NCI-H82 treated with DMSO at 0.1 percent for 48 hours (cell line): Measurements from ENCODE around the gene DGKD.

ENCODE experiments used
- DNase-seq: peaks from one replicate; lab custom pipeline; 2025; ENCODE audit not compliant: unreplicated experiment; lab: John Stamatoyannopoulos, UW

DGKD gene

DNA sequence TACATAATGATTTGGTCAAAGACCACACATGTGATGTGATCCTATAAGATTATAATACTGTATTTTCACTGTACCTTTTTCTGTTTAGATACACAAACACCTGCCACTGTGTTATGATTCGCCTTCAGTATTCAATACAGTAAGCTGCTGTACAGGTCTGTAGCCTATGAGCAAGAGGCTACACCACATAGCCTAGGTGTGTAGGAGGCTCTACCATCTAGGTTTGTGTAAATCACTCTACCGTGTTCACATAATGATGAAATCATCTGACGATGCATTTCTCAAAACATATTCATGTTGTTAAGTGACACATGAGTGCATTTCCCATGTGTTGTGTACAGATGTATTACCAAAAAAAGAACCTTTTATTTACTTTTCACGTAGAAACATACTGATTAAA, 137.8 kb downstream of the DGKD start:
- no peak for DNase-seq

DNA sequence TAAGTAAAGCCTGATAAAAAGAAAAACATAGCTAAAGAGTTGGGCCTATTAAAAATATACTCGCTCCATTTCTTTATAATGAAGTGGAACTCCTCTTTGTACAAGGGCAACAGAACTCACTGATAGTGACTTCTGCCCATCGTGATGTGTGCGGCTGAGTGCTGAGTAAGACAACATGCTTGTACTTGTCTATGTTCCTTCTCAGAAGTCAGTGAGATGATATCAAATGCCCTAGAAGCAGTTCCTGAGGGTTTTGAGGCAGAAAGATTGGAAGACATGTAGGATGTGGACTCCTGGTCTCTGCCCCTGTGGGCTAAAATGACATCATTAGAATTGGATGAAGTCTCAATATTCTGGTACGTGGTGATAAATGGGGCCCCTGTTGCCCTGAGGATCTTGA, 138.5 kb downstream of the DGKD start:
- DNase-seq = no peak

DNA sequence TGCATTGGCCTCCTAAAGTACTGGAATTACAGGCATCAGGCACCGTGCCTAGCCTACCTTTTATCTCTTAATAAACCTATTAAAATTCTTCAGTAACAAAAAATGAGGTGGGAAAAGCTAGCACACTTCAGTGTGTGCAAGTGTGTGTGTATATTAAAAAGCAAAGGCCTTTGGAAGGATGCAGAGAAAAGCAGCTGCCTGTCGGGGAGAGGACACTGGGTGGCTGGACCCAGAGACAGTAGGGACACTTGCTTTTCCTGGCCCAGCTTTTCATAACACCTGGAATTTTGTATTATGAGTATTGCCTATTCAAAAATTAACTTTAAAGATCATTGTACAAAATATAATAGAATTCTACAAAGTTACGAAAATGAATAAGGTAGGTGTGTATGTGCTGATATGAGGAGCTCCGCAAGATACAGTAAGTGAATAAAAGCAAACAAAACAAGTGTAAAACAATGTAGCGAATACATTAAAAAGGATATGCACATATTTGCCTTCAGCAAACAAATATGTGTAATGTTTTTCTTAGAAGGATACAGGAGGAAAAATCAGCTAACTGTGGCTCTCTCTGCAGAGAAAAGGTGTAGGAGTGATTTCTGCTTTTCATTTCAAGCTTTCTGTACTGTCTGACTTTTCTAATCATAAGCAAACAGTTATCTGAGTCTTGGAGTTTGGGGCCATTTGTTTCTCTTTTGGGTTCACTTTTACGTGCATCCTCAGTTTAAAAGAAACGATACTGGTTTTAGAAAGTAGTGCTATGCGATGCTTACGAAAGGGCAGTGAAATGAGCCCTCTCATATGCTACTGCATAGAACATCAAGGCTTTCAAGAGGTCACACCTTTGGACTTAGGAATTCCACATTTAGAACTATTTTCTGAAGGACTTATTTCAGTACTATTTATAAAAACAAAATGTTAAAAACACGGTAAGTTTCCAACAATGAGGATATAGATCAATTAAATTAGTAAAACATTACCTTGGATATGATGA, 141.5 kb downstream of the DGKD start:
- no peak for DNase-seq

DNA sequence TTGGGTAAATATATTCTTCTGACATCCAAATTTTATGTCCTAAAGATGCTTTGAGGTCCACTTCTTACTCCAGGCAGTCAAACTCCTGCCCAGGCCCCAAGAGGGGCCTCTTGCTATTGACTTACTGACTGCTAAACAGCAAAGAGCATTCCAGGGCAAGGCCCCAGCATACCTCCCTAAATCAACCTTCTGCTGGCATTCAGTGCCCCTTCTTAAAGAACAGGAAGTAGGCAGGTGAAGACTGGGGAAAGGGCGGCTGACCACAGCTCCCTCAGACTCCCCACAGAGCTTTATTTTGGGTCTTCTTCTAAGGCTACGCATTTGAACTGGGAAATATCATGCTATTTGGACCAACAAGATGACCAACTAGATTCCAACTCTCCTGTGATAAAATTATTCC, 143.4 kb downstream of the DGKD start:
- DNase-seq = no peak

DNA sequence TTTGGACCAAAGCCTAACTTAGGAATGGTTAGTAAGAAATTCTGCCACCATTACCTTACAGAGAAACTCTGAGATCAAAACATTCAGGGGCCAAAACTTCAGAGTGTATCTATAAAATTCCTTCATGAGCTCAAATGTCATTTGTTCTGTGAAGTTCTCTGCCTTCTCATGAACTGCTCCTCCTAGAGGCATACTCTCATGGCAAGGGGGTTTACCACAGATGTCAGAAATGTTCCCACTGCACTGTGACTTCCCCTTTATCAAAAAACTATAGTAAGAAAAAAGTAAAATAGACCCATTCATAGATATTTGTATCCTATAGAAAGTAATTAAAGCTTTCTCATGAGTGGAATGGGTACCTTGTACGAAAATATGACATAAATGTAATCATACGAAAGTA, 143.8 kb downstream of the DGKD start:
- DNase-seq = no peak

DNA sequence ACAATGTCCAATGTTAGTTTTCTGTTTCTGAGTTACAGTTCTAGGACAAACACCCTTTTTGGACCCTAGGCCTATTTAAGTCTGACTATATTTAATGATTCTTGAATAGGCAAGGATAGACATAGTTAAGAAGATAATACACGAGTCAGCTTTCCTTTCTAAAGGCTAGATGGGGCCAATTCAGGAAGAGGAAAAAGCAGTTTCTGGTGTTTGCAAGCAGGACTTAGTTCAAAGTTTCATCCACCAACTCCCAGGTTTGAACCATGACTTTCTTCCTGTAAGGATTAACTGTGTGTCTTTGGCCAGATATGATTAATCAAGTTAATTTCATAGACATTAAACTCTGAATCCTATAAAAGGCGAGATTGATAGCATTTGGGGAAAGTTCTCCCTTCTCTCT, 145.6 kb downstream of the DGKD start:
- DNase-seq = no peak

DNA sequence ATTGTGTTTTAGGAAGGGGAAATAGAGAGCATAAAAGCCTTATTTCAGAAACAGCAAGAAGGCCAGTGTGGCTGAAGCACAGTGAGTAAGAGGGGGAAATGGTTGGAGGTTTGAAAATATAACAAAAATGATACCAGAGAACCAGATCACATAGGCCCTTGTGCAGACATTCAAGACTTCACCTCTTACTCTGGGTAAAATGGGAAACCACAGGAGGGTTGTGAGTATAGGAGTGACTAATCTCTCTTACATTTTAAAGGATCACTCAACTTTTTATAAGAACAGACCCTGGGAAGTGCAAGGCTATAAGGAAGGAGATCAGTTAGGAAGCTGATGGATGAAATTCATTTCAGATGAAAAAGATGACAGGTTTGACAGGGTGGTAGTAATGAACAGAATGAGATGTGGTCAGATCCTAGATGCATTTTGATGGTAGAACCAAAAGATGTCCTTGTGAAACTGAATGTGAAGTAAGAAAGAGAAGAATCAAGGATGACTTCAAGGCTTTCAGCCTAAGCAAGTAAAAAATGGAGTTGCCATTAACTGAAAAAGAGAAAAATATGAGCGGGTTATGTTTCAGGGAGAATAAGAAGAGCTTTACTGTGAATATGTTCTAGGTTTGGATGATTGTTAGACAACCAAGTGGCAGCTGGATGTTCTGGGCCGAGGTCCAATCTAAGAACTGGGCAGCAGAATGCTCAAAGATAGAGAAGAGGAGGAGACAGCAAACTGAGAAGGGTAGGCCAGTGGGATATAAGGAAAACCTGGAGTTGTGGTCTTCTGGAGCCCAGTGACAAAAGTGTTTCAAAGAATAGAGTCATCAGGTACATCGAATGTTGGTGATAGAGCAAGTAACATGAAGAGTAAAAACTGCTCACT, 147.1 kb downstream of the DGKD start:
- no peak for DNase-seq

DNA sequence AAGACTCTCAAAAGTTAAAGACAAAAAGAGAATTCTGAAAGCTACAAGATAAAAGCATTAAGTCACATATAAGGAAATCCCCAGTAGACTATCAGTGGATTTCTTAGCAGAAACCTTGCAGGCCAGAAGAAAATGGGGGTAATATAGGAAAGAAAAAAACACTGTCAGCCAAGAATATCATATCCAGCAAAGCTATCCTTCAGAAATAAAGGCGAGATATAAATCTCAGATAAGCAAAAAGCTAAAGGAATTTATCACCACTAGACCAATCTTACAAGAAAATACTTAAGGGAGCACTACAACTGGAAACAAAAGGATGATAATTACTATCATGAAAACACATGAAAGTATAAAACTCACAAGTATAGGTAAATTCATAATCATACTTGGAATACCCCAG, 149.2 kb downstream of the DGKD start:
- no peak for DNase-seq

DNA sequence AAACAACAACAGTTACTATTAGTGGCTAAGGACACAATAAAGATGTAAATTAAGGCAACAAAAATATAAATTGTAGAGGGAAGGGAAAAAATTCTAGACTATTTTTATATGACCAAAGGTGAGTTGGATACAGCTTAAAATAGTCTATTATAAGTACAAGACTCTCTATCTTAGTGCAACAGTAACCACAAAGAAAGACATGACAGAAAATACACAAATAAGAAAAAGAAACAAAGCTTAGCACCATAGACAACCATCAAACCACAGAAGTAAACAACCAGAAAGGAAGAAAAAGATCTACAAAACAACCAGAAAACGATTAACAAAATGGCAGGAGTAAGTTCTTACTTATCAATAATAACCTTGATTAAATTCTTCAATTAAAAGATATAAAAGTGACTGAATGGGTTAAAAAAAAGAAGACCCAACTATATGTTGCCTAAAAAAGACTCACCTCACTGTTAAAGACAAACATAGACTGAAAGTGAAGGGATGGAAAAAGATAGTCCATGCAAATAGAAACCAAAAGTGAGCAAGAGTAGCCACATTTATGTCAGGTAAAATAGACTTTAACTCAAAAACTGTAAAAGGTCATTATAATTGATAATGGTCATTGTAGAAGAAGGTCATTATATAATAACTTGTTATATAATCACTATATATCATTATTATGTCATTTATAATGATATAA, 149.8 kb downstream of the DGKD start:
- no peak for DNase-seq

DNA sequence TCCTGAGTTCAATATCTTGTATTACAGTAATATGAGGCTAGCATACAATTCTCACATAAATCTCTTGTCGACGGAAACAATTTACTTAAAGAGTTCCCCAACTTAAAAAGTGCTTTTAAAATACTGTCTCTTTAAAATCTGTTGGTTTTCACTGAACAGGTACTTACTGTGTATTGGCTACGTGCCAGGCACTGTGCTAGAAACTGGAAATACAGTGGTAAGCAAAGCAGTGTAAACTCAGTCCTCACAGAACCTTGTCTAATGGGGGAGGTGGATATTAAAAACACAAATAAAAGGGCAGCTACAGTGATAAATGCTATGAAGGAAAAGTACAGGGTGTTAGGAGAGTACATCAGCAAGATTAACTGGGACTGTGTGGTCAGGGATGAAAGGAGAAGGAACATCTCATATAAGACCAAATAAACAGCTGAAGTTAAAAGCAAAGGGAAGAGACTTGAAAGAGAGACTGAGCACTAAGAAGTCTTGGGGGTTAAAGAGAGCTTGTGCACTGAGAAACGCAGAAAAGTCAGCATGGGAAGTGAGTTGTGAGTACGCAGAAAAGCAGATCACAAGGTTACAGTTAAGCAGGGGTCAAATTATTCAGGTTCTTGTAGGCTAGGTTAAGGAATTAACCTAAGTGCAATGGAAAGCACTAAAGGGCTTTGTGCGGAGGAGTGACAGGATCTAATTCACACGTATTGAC, 159.8 kb downstream of the DGKD start:
- DNase-seq = no peak

DNA sequence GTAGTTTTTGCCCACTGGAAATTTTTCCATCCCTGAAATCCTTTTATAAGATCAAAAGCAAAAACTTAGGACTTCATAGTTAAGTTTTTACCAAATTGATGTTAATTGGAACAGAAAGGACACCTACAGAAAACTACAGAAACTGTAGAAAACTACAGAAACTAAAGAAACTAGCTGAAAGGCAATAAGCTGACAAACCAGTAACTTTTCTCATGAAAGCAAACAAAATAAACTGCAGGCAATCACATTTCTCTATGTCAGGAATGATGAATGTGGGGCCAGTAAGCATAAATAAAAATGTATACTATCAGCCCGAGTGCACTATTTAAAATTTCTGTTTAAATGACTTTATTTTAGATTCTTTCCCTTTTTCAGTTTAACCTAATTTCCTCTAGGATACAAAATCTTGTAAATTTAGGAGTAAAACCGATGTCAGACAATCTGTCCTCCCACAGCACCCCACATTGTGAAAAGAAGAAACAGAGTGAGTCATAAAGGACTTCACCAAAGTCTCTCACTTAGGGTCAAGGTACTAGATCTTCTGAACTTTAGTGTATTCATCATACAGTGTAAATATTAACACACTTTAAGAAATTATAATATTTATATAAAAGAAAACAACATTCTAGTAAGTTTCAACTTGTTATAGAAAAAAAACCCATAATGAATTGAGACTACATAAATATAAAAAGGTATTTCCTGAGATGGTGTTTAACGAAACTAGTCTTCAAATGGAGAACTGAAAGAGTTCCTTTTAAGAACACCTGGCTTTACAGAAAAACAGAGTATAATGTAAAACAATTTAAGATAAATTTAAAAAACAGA, 165.7 kb downstream of the DGKD start:
- no peak for DNase-seq
